NB4 (cell line): ENCODE results near the gene PRF1.

Experiments
- CTCF ChIP-seq: IDR thresholded peaks from one replicate; pipeline ENCODE4 v1.5.1; 2012; ENCODE audit warnings: low read depth, low read length
- POLR2A ChIP-seq: IDR thresholded peaks from 2 replicates; pipeline ENCODE4 v1.6.1; 2011; ENCODE audit warnings: mild to moderate bottlenecking; ENCODE audit not compliant: insufficient read length; ENCODE audit errors: extremely low read depth

- TF ChIP-seq CTCF = no peak
- TF ChIP-seq POLR2A = no peak
Measured at GRCh38 chr10:70567603-70568002, 34.9 kb downstream of the PRF1 start.
